ENCODE data around the gene NHERF1. TPM values are rescaled to one million over a fixed set of nuclear protein-coding genes. Genes with fewer than 3 reads are reported as not detected.

The NHERF1 gene
- total RNA-seq, 1 experiment from 2014 or later = 75.0 TPM

DNA sequence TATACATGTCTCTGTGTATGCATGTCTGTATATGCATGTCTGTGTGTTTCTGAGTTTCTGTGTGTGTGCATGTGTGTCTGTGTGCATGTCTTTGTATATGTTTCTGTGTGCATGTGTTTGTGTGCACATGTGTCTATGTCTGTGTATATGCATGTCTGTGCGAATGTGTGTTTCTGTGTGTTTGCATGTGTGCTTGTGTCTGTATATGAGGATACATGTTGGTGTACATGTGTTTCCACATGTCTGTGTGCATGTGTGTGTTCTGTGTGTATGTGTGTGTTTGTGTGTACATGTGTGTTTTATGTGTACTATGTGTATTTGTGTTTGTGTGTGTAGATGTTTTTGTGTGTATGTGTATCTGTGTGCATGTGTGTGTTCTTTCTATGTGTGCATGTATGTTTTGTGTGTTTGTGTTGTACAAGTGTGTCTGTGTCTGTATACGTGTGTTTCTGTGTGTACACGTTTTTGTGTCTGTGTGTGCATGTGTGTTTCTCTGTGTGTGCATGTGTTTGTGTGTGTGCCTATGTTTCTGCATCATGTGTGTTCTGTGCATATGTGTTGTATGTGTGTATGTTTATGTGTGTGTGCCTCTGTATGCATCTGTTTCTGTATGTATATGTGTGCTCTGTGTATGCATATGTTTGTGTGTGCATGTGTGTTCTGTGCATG, 20.3 kb upstream of the NHERF1 start:
- no TSS peak for BruUV-seq (replicated peaks)
- POLR2A ChIA-PET (ENCODE audit: unreplicated experiment) = no interaction called here

GRCh38 chr17:74728702-74729075, 19.7 kb upstream of the NHERF1 start:
- no TSS peak for BruUV-seq (replicated peaks)
- CTCF ChIA-PET = no interaction called here
- intact Hi-C loops (cut with micrococcal nuclease) = no loop called here

More for the DNA sequence above, 20.3 kb upstream of the NHERF1 start:
- H3F3A ChIP-seq (ENCODE audit: low read length, unreplicated experiment) = peaks cover 5% of the 10 kb centered on the region
- CTCF ChIA-PET = no interaction called here
- H3K4me1 ChIP-seq (ENCODE audit: insufficient read depth, low read length) = peaks cover 11% of the 10 kb centered on the region; the same call in 1 of the 2 replicates
- DNase-seq (no peak), ATAC-seq (no peak)
- no peak for TF ChIP-seq EZH2 (IDR thresholded peaks at IDR 0.05; ENCODE audit: low read length, unreplicated experiment)
- no peak for TF ChIP-seq CTCF (conservative IDR thresholded peaks at IDR 0.05; ENCODE audit: low read depth, low read length)
- TF ChIP-seq EZH2phosphoT487 (IDR thresholded peaks at IDR 0.05; ENCODE audit: borderline replicate concordance, low read length) = no peak
- no peak overlapping the region for H3K27ac ChIP-seq (ENCODE audit: low read length)
- no peaks in the 10 kb centered on the region for H3K36me3 ChIP-seq (ENCODE audit: low read depth, low read length)
- no peak overlapping the region for H2AFZ ChIP-seq (ENCODE audit: low read length)
- H3K27me3 ChIP-seq (ENCODE audit: low read length) = peaks cover 39% of the 10 kb centered on the region
- H3K9me2 ChIP-seq (replicated peaks; ENCODE audit: low read length) = no peaks in the 10 kb centered on the region
- no peaks in the 10 kb centered on the region for H3K9me3 ChIP-seq (ENCODE audit: low read length)
- H4K20me1 ChIP-seq (ENCODE audit: low read length) = no peaks in the 10 kb centered on the region
- no peak overlapping the region for H3K4me2 ChIP-seq (ENCODE audit: low read length)
- H3K4me3 ChIP-seq (ENCODE audit: low read length) = no peak overlapping the region
- intact Hi-C loops (cut with micrococcal nuclease) = no loop called here
- H3K9ac ChIP-seq (ENCODE audit: low read length) = no peak overlapping the region
- H3K79me2 ChIP-seq (ENCODE audit: low read length) = no peaks in the 10 kb centered on the region

More at GRCh38 chr17:74728702-74729075, 19.7 kb upstream of the NHERF1 start:
- Histone ChIP-seq H2AFZ (ENCODE audit: low read length) (no peak overlapping the region), H3K9me3 (ENCODE audit: low read length) (no peaks in the 10 kb centered on the region), H4K20me1 (ENCODE audit: low read length) (no peaks in the 10 kb centered on the region), H3K27me3 (ENCODE audit: low read length) (peaks cover 38% of the 10 kb centered on the region), H3K4me1 (ENCODE audit: insufficient read depth, low read length) (peaks cover 11% of the 10 kb centered on the region; the same call in 1 of the 2 replicates), H3K79me2 (ENCODE audit: low read length) (no peaks in the 10 kb centered on the region), H3K4me2 (ENCODE audit: low read length) (no peak overlapping the region), H3K9me2 (replicated peaks; ENCODE audit: low read length) (no peaks in the 10 kb centered on the region), H3K36me3 (ENCODE audit: low read depth, low read length) (no peaks in the 10 kb centered on the region), H3K4me3 (ENCODE audit: low read length) (no peak overlapping the region), H3K27ac (ENCODE audit: low read length) (no peak overlapping the region), H3K9ac (ENCODE audit: low read length) (no peak overlapping the region), H3F3A (ENCODE audit: low read length, unreplicated experiment) (peaks cover 5% of the 10 kb centered on the region)
- DNase-seq (no peak), ATAC-seq (no peak)
- POLR2A ChIA-PET (ENCODE audit: unreplicated experiment) = no interaction called here
- TF ChIP-seq EZH2 (IDR thresholded peaks at IDR 0.05; ENCODE audit: low read length, unreplicated experiment) = no peak
- no peak for TF ChIP-seq CTCF (conservative IDR thresholded peaks at IDR 0.05; ENCODE audit: low read depth, low read length)
- no peak for TF ChIP-seq EZH2phosphoT487 (IDR thresholded peaks at IDR 0.05; ENCODE audit: borderline replicate concordance, low read length)
